Measurements from ENCODE around the gene TTN. TPM values are rescaled to one million over a fixed set of nuclear protein-coding genes. Genes with fewer than 3 reads are reported as not detected.

The TTN gene
- total RNA-seq, 4 donors from 2014 or later, result 0.21 to 2.1 (median 0.76) TPM

DNA sequence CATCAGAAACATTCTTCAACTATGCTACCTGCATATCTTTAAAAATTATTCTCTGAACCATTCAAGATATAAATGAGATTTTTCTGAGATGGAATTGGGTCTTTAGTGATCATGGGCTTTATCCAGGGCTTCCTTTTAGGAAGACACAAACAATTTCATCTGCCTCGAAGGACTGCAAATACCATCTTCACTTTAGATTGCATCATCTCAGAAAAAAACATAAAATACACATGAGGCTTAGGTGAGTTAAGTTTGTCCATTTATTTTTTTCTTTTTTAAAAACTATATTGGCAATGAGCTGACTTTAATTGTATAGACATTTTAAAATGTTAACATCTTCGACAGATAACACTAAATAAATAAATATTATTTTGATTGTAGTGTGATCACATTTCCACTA, 20.1 kb downstream of the TTN start:
- no peak overlapping the region for H3K4me3 ChIP-seq
- H3K9me3 ChIP-seq, result no peaks in the 10 kb centered on the region
- WGBS, result 47% methylated on average over 2 of the region's 2 CpGs
- H3K4me1 ChIP-seq, result no peaks in the 10 kb centered on the region
- no peaks in the 10 kb centered on the region for H3K36me3 ChIP-seq
- TF ChIP-seq EP300 (IDR thresholded peaks at IDR 0.05) (no peak), POLR2AphosphoS5 (IDR thresholded peaks at IDR 0.05) (no peak), POLR2A (IDR thresholded peaks at IDR 0.05) (no peak)
- TF ChIP-seq, protein P1, sequence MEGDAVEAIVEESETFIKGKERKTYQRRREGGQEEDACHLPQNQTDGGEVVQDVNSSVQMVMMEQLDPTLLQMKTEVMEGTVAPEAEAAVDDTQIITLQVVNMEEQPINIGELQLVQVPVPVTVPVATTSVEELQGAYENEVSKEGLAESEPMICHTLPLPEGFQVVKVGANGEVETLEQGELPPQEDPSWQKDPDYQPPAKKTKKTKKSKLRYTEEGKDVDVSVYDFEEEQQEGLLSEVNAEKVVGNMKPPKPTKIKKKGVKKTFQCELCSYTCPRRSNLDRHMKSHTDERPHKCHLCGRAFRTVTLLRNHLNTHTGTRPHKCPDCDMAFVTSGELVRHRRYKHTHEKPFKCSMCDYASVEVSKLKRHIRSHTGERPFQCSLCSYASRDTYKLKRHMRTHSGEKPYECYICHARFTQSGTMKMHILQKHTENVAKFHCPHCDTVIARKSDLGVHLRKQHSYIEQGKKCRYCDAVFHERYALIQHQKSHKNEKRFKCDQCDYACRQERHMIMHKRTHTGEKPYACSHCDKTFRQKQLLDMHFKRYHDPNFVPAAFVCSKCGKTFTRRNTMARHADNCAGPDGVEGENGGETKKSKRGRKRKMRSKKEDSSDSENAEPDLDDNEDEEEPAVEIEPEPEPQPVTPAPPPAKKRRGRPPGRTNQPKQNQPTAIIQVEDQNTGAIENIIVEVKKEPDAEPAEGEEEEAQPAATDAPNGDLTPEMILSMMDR (IDR thresholded peaks at IDR 0.05), result no peak
- H3K27ac ChIP-seq, result no peak overlapping the region
- DNase-seq (ENCODE audit: low spot score in 2 of 2), result no peak
- no peaks in the 10 kb centered on the region for H3K27me3 ChIP-seq

DNA sequence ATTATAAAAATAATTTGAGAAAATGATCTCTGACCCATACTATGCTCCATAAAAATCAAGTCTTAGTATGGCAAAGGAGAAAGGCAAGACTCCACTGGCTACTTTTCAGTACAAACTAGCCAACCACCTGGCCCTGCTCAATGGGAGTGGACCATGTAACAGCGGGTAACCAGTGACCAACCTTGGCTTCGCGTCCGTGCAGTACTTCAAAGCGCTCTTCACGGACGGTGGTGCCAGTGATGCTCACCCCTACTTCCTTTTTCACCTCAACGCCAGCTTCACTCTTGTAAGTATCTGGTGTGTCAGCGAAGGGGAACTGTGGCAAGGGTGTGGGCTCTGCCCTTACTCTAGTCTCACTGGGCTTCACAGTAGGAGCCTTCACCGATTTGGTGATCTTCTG, 23.3 kb downstream of the TTN start:
- Histone ChIP-seq H3K9me3 (no peaks in the 10 kb centered on the region), H3K36me3 (no peaks in the 10 kb centered on the region), H3K27ac (no peak overlapping the region), H3K27me3 (no peaks in the 10 kb centered on the region), H3K4me1 (no peaks in the 10 kb centered on the region), H3K4me3 (no peak overlapping the region)
- TF ChIP-seq POLR2A (IDR thresholded peaks at IDR 0.05), result no peak
- TF ChIP-seq POLR2AphosphoS5 (IDR thresholded peaks at IDR 0.05), result no peak
- no peak for TF ChIP-seq EP300 (IDR thresholded peaks at IDR 0.05)
- TF ChIP-seq, protein P1 (IDR thresholded peaks at IDR 0.05), result no peak
- no peak for DNase-seq (ENCODE audit: low spot score in 2 of 2)
- WGBS, result 95% methylated on average over 10 of the region's 10 CpGs

DNA sequence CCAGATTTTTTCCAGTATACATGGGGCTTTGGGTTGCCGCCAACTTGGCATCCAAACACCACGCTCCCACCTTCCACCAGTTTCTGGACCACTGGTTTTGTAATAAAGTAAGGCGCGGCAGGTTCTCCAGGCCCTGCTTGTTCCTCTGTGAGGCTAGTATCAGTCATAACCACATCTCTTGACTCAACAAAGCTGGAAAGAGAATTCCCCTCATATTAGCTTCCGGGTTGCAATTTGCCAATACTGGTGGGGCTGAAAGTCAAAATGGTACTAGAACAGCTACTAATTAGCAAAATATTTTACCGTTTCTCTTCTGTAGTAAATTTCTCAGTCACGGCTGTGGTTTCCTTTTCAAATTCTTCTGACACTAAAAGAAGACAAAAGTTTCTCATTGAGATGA, 25.0 kb downstream of the TTN start:
- H3K27ac ChIP-seq, result no peak overlapping the region
- H3K27me3 ChIP-seq, result no peaks in the 10 kb centered on the region
- H3K36me3 ChIP-seq, result no peaks in the 10 kb centered on the region
- no peak overlapping the region for H3K4me3 ChIP-seq
- no peak for DNase-seq (ENCODE audit: low spot score in 2 of 2)
- no peaks in the 10 kb centered on the region for H3K4me1 ChIP-seq
- no peak for TF ChIP-seq POLR2A (IDR thresholded peaks at IDR 0.05)
- no peak for TF ChIP-seq EP300 (IDR thresholded peaks at IDR 0.05)
- TF ChIP-seq, protein P1 (IDR thresholded peaks at IDR 0.05), result no peak
- no peak for TF ChIP-seq POLR2AphosphoS5 (IDR thresholded peaks at IDR 0.05)
- 93% methylated on average over 7 of the region's 7 CpGs for WGBS
- H3K9me3 ChIP-seq, result no peaks in the 10 kb centered on the region

DNA sequence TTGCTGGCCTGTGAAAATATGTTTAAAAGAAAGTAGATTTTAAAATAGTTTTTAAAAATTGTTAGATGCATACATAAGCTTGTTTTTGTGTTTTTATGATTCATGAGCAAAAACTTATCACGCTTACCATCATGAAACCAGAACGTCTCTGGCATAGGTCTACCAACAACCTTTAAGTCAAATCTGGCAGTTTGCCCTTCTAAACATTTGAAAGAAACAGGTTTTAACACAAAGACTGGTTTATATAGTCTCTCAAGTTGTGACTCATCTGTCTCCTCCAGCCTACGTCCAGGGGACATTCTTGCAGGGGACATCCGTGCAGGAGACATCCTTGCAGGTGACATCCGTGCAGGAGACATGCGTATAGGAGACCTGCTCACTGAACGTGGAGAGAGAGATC, 29.6 kb downstream of the TTN start:
- no peak overlapping the region for H3K27ac ChIP-seq
- no peak for DNase-seq (ENCODE audit: low spot score in 2 of 2)
- H3K36me3 ChIP-seq, result no peaks in the 10 kb centered on the region
- no peaks in the 10 kb centered on the region for H3K9me3 ChIP-seq
- H3K4me3 ChIP-seq, result no peak overlapping the region
- H3K4me1 ChIP-seq, result no peaks in the 10 kb centered on the region
- H3K27me3 ChIP-seq, result no peaks in the 10 kb centered on the region
- TF ChIP-seq, protein P1 (IDR thresholded peaks at IDR 0.05), result no peak
- TF ChIP-seq POLR2A (IDR thresholded peaks at IDR 0.05), result no peak
- TF ChIP-seq EP300 (IDR thresholded peaks at IDR 0.05), result no peak
- no peak for TF ChIP-seq POLR2AphosphoS5 (IDR thresholded peaks at IDR 0.05)
- WGBS, result 68% methylated on average over 7 of the region's 7 CpGs

DNA sequence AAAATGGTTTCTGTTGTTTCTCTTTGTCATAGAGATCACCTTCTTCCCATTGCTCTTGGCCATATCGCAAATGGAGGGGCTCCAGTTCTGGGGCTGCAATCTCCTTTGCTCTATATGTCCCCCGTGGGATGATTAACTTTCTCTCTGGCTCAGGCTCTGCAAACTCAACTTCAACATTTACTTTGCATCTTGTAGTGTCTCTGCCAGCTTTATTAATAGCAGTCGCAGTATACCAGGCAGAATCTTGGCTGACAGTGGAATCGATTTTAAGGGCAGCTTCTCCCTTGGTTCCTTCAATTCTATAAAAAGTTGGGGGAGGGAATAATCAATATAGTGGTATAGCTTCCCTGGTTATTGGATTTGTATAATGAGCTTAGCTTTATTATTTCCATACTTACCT, 30.5 kb downstream of the TTN start:
- no peaks in the 10 kb centered on the region for H3K9me3 ChIP-seq
- H3K27ac ChIP-seq, result no peak overlapping the region
- H3K4me1 ChIP-seq, result no peaks in the 10 kb centered on the region
- WGBS, result 89% methylated on average over 4 of the region's 4 CpGs
- H3K4me3 ChIP-seq, result no peak overlapping the region
- no peaks in the 10 kb centered on the region for H3K36me3 ChIP-seq
- H3K27me3 ChIP-seq, result no peaks in the 10 kb centered on the region
- no peak for DNase-seq (ENCODE audit: low spot score in 2 of 2)
- TF ChIP-seq EP300 (IDR thresholded peaks at IDR 0.05), result no peak
- TF ChIP-seq, protein P1 (IDR thresholded peaks at IDR 0.05), result no peak
- TF ChIP-seq POLR2A (IDR thresholded peaks at IDR 0.05), result no peak
- no peak for TF ChIP-seq POLR2AphosphoS5 (IDR thresholded peaks at IDR 0.05)

All from suprapubic skin (tissue), 4 donors.